ENCODE data around the gene PTX4. TPM values are rescaled to one million over a fixed set of nuclear protein-coding genes. Genes with fewer than 3 reads are reported as not detected.

Gene PTX4
- total and polyA plus RNA-seq, 2 experiments from 2014 or later = not detected

DNA sequence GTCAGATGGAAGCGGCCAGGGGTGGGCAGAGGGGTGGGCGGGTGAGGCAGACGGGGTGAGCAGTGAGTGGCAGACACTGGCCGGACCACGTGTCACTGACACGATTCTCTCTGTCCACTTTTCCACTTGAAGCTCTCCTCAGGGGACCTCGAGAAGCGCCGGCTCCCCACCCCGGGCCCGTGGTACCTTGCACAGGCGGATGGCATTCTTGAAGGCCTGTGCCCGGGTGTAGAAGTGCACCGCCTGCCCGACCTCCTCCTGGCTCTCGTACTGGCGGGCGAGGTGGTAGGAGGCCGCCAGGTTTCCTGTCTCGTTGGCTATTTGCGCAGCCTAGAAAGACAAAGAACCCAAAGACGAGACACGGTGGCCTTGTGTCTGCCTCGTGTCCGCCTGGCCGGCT, 35.6 kb upstream of the PTX4 start:
- Histone ChIP-seq H3K27me3 (ENCODE audit: insufficient read depth) (no peaks in the 10 kb centered on the region), H3K79me2 (replicated peaks; ENCODE audit: insufficient read depth) (no peaks in the 10 kb centered on the region), H3K4me3 (no peak overlapping the region), H3F3A (replicated peaks; ENCODE audit: low read depth) (no peaks in the 10 kb centered on the region), H2AFZ (no peak overlapping the region), H3K4me1 (ENCODE audit: insufficient read depth) (no peaks in the 10 kb centered on the region), H3K27ac (ENCODE audit: low read depth) (no peak overlapping the region), H3K9me2 (ENCODE audit: insufficient read depth) (no peaks in the 10 kb centered on the region), H4K20me1 (replicated peaks; ENCODE audit: insufficient read depth) (no peaks in the 10 kb centered on the region), H3K36me3 (ENCODE audit: insufficient read depth) (no peaks in the 10 kb centered on the region), H3K4me2 (no peak overlapping the region)
- H3K27ac Mint-ChIP-seq = no peak overlapping the region
- H3K27me3 Mint-ChIP-seq (ENCODE audit: insufficient read depth, low read depth, poor library complexity) = peaks cover 2% of the 10 kb centered on the region
- no peak overlapping the region for H3K4me3 Mint-ChIP-seq
- peaks cover 9% of the 10 kb centered on the region; the same call in 1 of the 3 replicates for H3K36me3 Mint-ChIP-seq (ENCODE audit: low read depth)
- no peak for ATAC-seq
- no peak for DNase-seq (ENCODE audit: low spot score)
- TF ChIP-seq ZNF114 (CRISPR knock-in tag; IDR thresholded peaks at IDR 0.05) (no peak), EZH2phosphoT487 (IDR thresholded peaks at IDR 0.05; ENCODE audit: unreplicated experiment) (no peak), POLR2AphosphoS5 (IDR thresholded peaks at IDR 0.05; ENCODE audit: low read depth) (no peak), JUNB (IDR thresholded peaks at IDR 0.05; ENCODE audit: unreplicated experiment) (no peak), CREB1 (CRISPR knock-in tag; IDR thresholded peaks at IDR 0.05; ENCODE audit: low read depth) (no peak), ZNF331 (CRISPR knock-in tag; IDR thresholded peaks at IDR 0.05; ENCODE audit: low read depth) (no peak), NANOG (IDR thresholded peaks at IDR 0.05; ENCODE audit: borderline replicate concordance) (no peak), REST (IDR thresholded peaks at IDR 0.05; ENCODE audit: unreplicated experiment) (no peak), CTCF (conservative IDR thresholded peaks at IDR 0.05; ENCODE audit: low read depth in 2 of 2) (no peak), EZH2 (IDR thresholded peaks at IDR 0.05; ENCODE audit: low read depth, unreplicated experiment) (no peak), STAT1 (IDR thresholded peaks at IDR 0.05; ENCODE audit: unreplicated experiment) (no peak)
- TF ChIP-seq, protein P1, sequence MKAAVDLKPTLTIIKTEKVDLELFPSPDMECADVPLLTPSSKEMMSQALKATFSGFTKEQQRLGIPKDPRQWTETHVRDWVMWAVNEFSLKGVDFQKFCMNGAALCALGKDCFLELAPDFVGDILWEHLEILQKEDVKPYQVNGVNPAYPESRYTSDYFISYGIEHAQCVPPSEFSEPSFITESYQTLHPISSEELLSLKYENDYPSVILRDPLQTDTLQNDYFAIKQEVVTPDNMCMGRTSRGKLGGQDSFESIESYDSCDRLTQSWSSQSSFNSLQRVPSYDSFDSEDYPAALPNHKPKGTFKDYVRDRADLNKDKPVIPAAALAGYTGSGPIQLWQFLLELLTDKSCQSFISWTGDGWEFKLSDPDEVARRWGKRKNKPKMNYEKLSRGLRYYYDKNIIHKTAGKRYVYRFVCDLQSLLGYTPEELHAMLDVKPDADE (IDR thresholded peaks at IDR 0.05) = no peak
- TF ChIP-seq, protein P2, sequence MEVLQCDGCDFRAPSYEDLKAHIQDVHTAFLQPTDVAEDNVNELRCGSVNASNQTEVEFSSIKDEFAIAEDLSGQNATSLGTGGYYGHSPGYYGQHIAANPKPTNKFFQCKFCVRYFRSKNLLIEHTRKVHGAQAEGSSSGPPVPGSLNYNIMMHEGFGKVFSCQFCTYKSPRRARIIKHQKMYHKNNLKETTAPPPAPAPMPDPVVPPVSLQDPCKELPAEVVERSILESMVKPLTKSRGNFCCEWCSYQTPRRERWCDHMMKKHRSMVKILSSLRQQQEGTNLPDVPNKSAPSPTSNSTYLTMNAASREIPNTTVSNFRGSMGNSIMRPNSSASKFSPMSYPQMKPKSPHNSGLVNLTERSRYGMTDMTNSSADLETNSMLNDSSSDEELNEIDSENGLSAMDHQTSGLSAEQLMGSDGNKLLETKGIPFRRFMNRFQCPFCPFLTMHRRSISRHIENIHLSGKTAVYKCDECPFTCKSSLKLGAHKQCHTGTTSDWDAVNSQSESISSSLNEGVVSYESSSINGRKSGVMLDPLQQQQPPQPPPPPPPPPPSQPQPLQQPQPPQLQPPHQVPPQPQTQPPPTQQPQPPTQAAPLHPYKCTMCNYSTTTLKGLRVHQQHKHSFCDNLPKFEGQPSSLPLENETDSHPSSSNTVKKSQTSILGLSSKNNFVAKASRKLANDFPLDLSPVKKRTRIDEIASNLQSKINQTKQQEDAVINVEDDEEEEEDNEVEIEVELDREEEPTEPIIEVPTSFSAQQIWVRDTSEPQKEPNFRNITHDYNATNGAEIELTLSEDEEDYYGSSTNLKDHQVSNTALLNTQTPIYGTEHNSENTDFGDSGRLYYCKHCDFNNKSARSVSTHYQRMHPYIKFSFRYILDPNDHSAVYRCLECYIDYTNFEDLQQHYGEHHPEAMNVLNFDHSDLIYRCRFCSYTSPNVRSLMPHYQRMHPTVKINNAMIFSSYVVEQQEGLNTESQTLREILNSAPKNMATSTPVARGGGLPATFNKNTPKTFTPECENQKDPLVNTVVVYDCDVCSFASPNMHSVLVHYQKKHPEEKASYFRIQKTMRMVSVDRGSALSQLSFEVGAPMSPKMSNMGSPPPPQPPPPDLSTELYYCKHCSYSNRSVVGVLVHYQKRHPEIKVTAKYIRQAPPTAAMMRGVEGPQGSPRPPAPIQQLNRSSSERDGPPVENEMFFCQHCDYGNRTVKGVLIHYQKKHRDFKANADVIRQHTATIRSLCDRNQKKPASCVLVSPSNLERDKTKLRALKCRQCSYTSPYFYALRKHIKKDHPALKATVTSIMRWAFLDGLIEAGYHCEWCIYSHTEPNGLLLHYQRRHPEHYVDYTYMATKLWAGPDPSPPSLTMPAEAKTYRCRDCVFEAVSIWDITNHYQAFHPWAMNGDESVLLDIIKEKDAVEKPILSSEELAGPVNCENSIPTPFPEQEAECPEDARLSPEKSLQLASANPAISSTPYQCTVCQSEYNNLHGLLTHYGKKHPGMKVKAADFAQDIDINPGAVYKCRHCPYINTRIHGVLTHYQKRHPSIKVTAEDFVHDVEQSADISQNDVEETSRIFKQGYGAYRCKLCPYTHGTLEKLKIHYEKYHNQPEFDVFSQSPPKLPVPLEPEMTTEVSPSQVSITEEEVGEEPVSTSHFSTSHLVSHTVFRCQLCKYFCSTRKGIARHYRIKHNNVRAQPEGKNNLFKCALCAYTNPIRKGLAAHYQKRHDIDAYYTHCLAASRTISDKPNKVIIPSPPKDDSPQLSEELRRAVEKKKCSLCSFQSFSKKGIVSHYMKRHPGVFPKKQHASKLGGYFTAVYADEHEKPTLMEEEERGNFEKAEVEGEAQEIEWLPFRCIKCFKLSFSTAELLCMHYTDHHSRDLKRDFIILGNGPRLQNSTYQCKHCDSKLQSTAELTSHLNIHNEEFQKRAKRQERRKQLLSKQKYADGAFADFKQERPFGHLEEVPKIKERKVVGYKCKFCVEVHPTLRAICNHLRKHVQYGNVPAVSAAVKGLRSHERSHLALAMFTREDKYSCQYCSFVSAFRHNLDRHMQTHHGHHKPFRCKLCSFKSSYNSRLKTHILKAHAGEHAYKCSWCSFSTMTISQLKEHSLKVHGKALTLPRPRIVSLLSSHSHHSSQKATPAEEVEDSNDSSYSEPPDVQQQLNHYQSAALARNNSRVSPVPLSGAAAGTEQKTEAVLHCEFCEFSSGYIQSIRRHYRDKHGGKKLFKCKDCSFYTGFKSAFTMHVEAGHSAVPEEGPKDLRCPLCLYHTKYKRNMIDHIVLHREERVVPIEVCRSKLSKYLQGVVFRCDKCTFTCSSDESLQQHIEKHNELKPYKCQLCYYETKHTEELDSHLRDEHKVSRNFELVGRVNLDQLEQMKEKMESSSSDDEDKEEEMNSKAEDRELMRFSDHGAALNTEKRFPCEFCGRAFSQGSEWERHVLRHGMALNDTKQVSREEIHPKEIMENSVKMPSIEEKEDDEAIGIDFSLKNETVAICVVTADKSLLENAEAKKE (CRISPR knock-in tag; IDR thresholded peaks at IDR 0.05) = no peak
- peaks cover 2% of the 10 kb centered on the region; the same call in 1 of the 3 replicates for H3K4me1 Mint-ChIP-seq
- H3K9me3 Mint-ChIP-seq = no peaks in the 10 kb centered on the region
